Thyroid gland (tissue), 4 donors: ENCODE data around the gene CHST10. TPM values are rescaled to one million over a fixed set of nuclear protein-coding genes. Genes with fewer than 3 reads are reported as not detected.

Experiments used
- DNase-seq, 2 donors: peaks; one replicate each; pipeline ENCODE4 v3.0.0-alpha.2; 2019
- H3K27ac ChIP-seq, 3 donors: fragments of 200-600 bp; sonication (generic); 1 replicate in 2 of 3; 2 replicates in 1 of 3; pipeline ENCODE4 v1.5.1; 2016 to 2019; ENCODE audit warnings: mild to moderate bottlenecking in 1 of 3, moderate library complexity in 1 of 3
- H3K27me3 ChIP-seq: fragments of 200-600 bp; sonication (generic); one replicate; pipeline ENCODE4 v1.5.1; 2019
- H3K36me3 ChIP-seq, 2 donors: fragments of 200-600 bp; sonication (generic); one replicate each; pipeline ENCODE4 v1.5.1; 2016 to 2019
- H3K4me1 ChIP-seq, 2 donors: fragments of 200-600 bp; sonication (generic); one replicate each; pipeline ENCODE4 v1.5.1; 2017 to 2019
- H3K4me3 ChIP-seq, 3 donors: fragments of 200-600 bp; sonication (generic); replicated peaks in 1 of 3; 1 replicate in 2 of 3; 2 replicates in 1 of 3; pipeline ENCODE4 v1.5.1; 2016; ENCODE audit warnings: mild to moderate bottlenecking in 1 of 3
- H3K9me3 ChIP-seq: fragments of 200-600 bp; sonication (generic); one replicate; pipeline ENCODE4 v1.5.1; 2017
- CTCF ChIP-seq, 6 experiments: fragments of 200-600 bp in 3 of 6; fragments of 450-650 bp in 3 of 6; sonication (generic) in 3 of 6; IDR thresholded peaks; one replicate each; pipeline ENCODE4 v1.5.1; 2016 to 2019; ENCODE audit warnings: antibody characterized with exemption in 6 of 6, mild to moderate bottlenecking in 2 of 6, inconsistent platforms in 1 of 6, moderate library complexity in 1 of 6
- POLR2A ChIP-seq, 2 donors: fragments of 450-650 bp; IDR thresholded peaks; one replicate each; pipeline ENCODE4 v1.6.1; 2017; ENCODE audit warnings: antibody characterized with exemption in 2 of 2, mild to moderate bottlenecking in 2 of 2, moderate library complexity in 1 of 2
- WGBS, 2 donors: methylation state at CpG; one replicate each; pipeline ENCODE4 v1.1.5; 2017; 5-methylcytosine and 5-hydroxymethylcytosine counted together
- intact Hi-C: fragments of 100-400 bp; cut with DNase I; formaldehyde crosslinking; loops from one replicate; pipeline ENCODE4 v1.15.1; 2023
- total RNA-seq, 4 donors: library from RNA; depleted of rRNA; stranded (reverse); fragments of >200 nt; gene quantifications; one replicate each; pipeline ENCODE4 v1.2.3, GENCODE V29; 2016

CHST10 gene
- total RNA-seq, 4 donors from 2014 or later = 12.9 to 18.3 (median 14.5) TPM

- peaks cover 0 to 11% of the 10 kb centered on the region in 2 donors for H3K36me3 ChIP-seq
Observed at GRCh38 chr2:100407073-100407472, 10.4 kb downstream of the CHST10 start.

GRCh38 chr2:100406120-100406508, 11.4 kb downstream of the CHST10 start:
- Histone ChIP-seq H3K27ac (no peak overlapping the region), H3K9me3 (no peaks in the 10 kb centered on the region), H3K36me3 (peaks cover 0 to 11% of the 10 kb centered on the region in 2 donors), H3K27me3 (no peaks in the 10 kb centered on the region), H3K4me3 (no peak overlapping the region), H3K4me1 (no peaks in the 10 kb centered on the region)
- intact Hi-C loops = no loop called here
- no peak for TF ChIP-seq CTCF (IDR thresholded peaks at IDR 0.05)
- no peak for TF ChIP-seq POLR2A (IDR thresholded peaks at IDR 0.05)
- WGBS, 2 donors = 96% methylated on average over 5 of the region's 5 CpGs
- no peak for DNase-seq

More at GRCh38 chr2:100407073-100407472, 10.4 kb downstream of the CHST10 start:
- Histone ChIP-seq H3K27ac (no peak overlapping the region), H3K4me1 (no peaks in the 10 kb centered on the region), H3K9me3 (no peaks in the 10 kb centered on the region), H3K27me3 (no peaks in the 10 kb centered on the region), H3K4me3 (no peak overlapping the region)
- no peak for DNase-seq
- TF ChIP-seq POLR2A (IDR thresholded peaks at IDR 0.05) (no peak), CTCF (IDR thresholded peaks at IDR 0.05) (no peak)
- 86 to 92% methylated on average over 6 of the region's 6 CpGs for WGBS, 2 donors
- intact Hi-C loops = no loop called here

GRCh38 chr2:100405403-100406119, 11.9 kb downstream of the CHST10 start:
- intact Hi-C loops = no loop called here
- Histone ChIP-seq H3K27ac (no peak overlapping the region), H3K4me3 (no peak overlapping the region), H3K27me3 (no peaks in the 10 kb centered on the region), H3K4me1 (no peaks in the 10 kb centered on the region), H3K36me3 (peaks cover 0 to 11% of the 10 kb centered on the region in 2 donors), H3K9me3 (no peaks in the 10 kb centered on the region)
- TF ChIP-seq POLR2A (IDR thresholded peaks at IDR 0.05) = no peak
- TF ChIP-seq CTCF (IDR thresholded peaks at IDR 0.05) = no peak
- DNase-seq = no peak
- WGBS, 2 donors = 97 to 99% methylated on average over 12 of the region's 13 CpGs

GRCh38 chr2:100404411-100404810, 13.1 kb downstream of the CHST10 start:
- H3K36me3 ChIP-seq = peaks cover 0 to 11% of the 10 kb centered on the region in 2 donors
- no peak overlapping the region for H3K27ac ChIP-seq
- H3K9me3 ChIP-seq = no peaks in the 10 kb centered on the region
- H3K27me3 ChIP-seq = no peaks in the 10 kb centered on the region
- no peaks in the 10 kb centered on the region for H3K4me1 ChIP-seq
- intact Hi-C loops = no loop called here
- no peak for DNase-seq
- TF ChIP-seq CTCF (IDR thresholded peaks at IDR 0.05) = no peak
- no peak for TF ChIP-seq POLR2A (IDR thresholded peaks at IDR 0.05)
- WGBS, 2 donors = 94 to 99% methylated on average over 7 of the region's 7 CpGs
- no peak overlapping the region for H3K4me3 ChIP-seq

GRCh38 chr2:100403722-100404121, 13.7 kb downstream of the CHST10 start:
- no peaks in the 10 kb centered on the region for H3K9me3 ChIP-seq
- peaks cover 0 to 11% of the 10 kb centered on the region in 2 donors for H3K36me3 ChIP-seq
- intact Hi-C loops = no loop called here
- 91% methylated on average over 8 to 9 of the region's 10 CpGs for WGBS, 2 donors
- no peak overlapping the region for H3K4me3 ChIP-seq
- H3K27ac ChIP-seq = no peak overlapping the region
- H3K27me3 ChIP-seq = no peaks in the 10 kb centered on the region
- no peak for DNase-seq
- TF ChIP-seq POLR2A (IDR thresholded peaks at IDR 0.05) = no peak
- no peak for TF ChIP-seq CTCF (IDR thresholded peaks at IDR 0.05)
- H3K4me1 ChIP-seq = no peaks in the 10 kb centered on the region
